AG04450 (cell line): ENCODE data around the gene IP6K1. TPM values are rescaled to one million over a fixed set of nuclear protein-coding genes. Genes with fewer than 3 reads are reported as not detected.

Experiments
- CTCF ChIA-PET: fragments of 300-600, 350-600 bp; formaldehyde crosslinking; extraction: SDS; loops from one replicate; lab custom pipeline; 2022; ENCODE audit warnings: antibody characterized with exemption, inconsistent platforms; lab: Charles Lee
- POLR2A ChIA-PET: fragments of 350-600 bp; formaldehyde crosslinking; extraction: SDS; loops from one replicate; lab custom pipeline; 2021; ENCODE audit warnings: antibody characterized with exemption, inconsistent platforms; lab: Yijun Ruan, JAX
- DNase-seq: peaks from one replicate; pipeline ENCODE4 v3.0.0-alpha.2; 2011; ENCODE audit warnings: low read depth, low spot score
- H3K27ac ChIP-seq: one replicate; pipeline ENCODE4 v1.5.1; 2012; ENCODE audit warnings: low read depth, low read length, control low read depth
- H3K27me3 ChIP-seq: one replicate; pipeline ENCODE4 v1.6.0; 2012; ENCODE audit warnings: low read length; ENCODE audit not compliant: control insufficient read depth, insufficient read depth
- H3K4me3 ChIP-seq: 2 replicates; pipeline ENCODE4 v1.5.1; 2011; ENCODE audit warnings: mild to moderate bottlenecking, low read depth, low read length, control low read depth
- H3K9me3 ChIP-seq: 2 replicates; pipeline ENCODE4 v1.5.1; 2012; ENCODE audit warnings: low read length; ENCODE audit not compliant: control insufficient read depth, insufficient read depth
- polyA plus RNA-seq: library from polyadenylated mRNA; depleted of rRNA; stranded (reverse); fragments of >200 nt; gene quantifications from 2 replicates; pipeline ENCODE4 v1.2.3, GENCODE V29; 2011
- TF ChIP-seq, protein P1 (sequence below): IDR thresholded peaks from 2 replicates; pipeline ENCODE4 v1.5.1; 2011; ENCODE audit warnings: low read depth, low read length, control low read depth, inconsistent platforms

IP6K1 gene
- polyA plus RNA-seq, 1 experiment = 40.4 TPM

DNA sequence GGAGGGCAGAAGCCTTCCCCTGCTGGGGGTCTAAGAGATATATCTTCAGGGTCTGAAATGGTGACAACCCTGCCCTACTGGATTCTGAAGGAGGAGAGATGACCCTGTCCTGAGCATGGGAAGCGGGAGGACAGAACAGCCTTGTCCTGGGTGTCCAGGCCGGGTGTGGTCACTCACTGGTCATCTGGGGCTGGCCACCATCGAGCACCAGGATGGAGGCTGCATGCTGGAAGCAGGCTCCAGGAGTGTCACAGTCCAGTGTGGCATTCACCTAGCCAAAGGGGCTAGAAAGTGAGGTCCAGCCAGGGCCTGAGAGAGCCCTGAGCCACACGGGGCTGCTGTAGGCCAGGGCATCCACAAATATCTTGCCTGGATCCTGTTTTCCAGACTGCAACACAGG, 8.1 kb upstream of the IP6K1 start:
- H3K27me3 ChIP-seq = no peaks in the 10 kb centered on the region
- ChIA-PET CTCF (no interaction called here), POLR2A (interaction anchor here (0.9 kb wide), 1 partner anchor 8 kb away, joined by 3 read pairs; the partner anchor contains the start of gene IP6K1)
- DNase-seq = no peak
- H3K27ac ChIP-seq = no peak overlapping the region
- TF ChIP-seq, protein P1, sequence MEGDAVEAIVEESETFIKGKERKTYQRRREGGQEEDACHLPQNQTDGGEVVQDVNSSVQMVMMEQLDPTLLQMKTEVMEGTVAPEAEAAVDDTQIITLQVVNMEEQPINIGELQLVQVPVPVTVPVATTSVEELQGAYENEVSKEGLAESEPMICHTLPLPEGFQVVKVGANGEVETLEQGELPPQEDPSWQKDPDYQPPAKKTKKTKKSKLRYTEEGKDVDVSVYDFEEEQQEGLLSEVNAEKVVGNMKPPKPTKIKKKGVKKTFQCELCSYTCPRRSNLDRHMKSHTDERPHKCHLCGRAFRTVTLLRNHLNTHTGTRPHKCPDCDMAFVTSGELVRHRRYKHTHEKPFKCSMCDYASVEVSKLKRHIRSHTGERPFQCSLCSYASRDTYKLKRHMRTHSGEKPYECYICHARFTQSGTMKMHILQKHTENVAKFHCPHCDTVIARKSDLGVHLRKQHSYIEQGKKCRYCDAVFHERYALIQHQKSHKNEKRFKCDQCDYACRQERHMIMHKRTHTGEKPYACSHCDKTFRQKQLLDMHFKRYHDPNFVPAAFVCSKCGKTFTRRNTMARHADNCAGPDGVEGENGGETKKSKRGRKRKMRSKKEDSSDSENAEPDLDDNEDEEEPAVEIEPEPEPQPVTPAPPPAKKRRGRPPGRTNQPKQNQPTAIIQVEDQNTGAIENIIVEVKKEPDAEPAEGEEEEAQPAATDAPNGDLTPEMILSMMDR = no peak
- no peak overlapping the region for H3K4me3 ChIP-seq
- no peaks in the 10 kb centered on the region; the same call in 1 of the 2 replicates for H3K9me3 ChIP-seq

DNA sequence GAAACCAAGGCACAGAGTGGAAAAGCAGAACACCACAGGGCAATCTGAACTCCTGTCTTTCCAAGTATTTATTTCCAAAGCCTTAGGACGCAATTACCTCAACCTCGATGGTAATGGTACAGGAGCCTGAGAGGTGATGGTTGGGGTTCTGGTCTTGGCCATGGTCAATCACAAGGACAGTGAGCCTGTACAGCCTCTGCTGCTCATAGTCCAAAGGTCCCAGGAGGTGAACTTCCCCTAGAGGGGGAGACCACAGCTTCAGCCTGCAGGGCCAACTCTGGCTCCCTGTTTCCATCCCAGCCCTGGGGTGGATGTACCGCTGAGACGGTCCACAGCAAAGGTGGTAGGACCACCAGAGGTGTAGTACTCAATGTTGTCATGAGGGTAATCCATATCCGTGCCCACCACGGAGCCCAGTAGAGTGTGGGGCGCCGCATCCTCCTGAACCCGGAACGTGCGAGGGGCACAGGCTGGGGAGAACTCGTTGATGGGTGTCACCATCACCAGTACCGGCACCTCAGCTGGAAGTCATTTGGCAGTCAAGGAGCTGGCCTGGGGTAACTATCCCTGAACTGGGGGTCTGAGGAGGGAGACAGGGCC, 7.2 kb upstream of the IP6K1 start:
- TF ChIP-seq, protein P1 = no peak
- Histone ChIP-seq H3K9me3 (no peaks in the 10 kb centered on the region; the same call in 1 of the 2 replicates), H3K27me3 (no peaks in the 10 kb centered on the region), H3K27ac (no peak overlapping the region), H3K4me3 (no peak overlapping the region)
- ChIA-PET CTCF (no interaction called here), POLR2A (no interaction called here)
- no peak for DNase-seq

DNA sequence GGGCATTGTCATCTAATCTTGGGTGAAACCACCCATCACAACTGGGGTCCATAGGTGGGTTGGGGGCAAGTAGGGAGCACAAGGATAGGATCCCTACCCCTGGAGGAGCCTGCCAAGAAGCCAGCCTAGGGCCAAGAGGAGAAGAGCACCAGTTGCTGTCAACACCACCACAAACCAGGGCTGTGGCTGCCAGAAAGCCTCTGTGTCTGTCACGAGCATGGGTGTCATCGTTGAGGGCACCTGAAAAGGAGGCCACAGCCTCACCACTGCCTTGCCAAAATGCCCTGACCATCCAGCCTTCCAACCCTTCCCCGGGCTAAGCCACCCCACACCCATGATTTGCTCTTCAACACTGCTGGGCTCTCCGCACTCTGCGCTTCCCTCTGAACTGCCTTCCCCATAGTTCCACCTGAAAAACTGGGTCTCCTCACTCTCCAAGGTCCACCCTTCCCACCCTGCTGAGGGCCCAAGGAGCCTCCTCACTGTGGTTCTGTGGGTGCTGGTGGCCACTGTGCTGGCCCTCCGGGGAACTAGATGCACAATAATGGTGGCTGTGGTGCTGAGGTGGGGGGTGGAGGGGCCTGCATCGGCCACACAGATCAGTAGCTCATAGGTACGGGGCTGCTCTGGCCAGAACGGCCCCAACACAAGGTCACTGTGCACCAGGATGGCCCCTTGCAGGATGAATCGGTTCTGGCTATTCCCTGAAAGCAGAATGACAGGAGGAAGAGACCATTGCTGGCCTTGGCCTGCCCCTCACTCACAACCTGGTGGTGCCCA, 6.2 kb upstream of the IP6K1 start:
- Histone ChIP-seq H3K27ac (no peak overlapping the region), H3K27me3 (no peaks in the 10 kb centered on the region), H3K4me3 (no peak overlapping the region), H3K9me3 (no peaks in the 10 kb centered on the region; the same call in 1 of the 2 replicates)
- ChIA-PET CTCF (no interaction called here), POLR2A (no interaction called here)
- TF ChIP-seq, protein P1 = no peak
- no peak for DNase-seq

DNA sequence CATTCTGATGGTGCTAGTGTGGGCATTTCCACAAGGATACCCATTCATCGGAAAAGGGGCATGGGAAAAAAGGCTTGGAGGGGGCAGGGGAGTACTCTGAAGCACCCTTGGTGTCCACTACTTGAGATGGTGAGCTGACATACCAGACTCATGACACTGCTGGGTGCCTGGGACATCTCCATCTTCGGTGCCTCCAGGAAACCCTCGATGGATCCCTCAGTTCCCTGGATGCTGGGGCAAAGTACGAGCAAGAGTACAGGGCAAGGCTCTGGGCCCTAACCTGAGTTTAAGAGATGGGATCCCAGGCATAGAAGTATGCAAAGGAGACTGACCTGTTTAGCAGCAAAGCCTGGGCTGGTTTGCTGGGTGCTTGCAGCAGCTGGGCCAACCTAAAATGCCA, 5.2 kb upstream of the IP6K1 start:
- CTCF ChIA-PET = no interaction called here

More for the DNA sequence above, 5.2 kb upstream of the IP6K1 start:
- POLR2A ChIA-PET = interaction anchor here (0.5 kb wide), 1 partner anchor 9 kb away, joined by 5 read pairs; no protein-coding TSS in a partner anchor
- DNase-seq = no peak
- Histone ChIP-seq H3K4me3 (no peak overlapping the region), H3K9me3 (no peaks in the 10 kb centered on the region; the same call in 1 of the 2 replicates), H3K27ac (no peak overlapping the region), H3K27me3 (no peaks in the 10 kb centered on the region)
- TF ChIP-seq, protein P1 = no peak
